Measurements from ENCODE around the gene FBXO24. TPM values are rescaled to one million over a fixed set of nuclear protein-coding genes. Genes with fewer than 3 reads are reported as not detected.

The FBXO24 gene
- total and polyA plus RNA-seq, 10 of the 15 experiments (the other 5 are each of a cell fraction or from before 2014, with no cell fraction given) = 0.11 to 0.96 (median 0.27) TPM; not detected in 4

DNA sequence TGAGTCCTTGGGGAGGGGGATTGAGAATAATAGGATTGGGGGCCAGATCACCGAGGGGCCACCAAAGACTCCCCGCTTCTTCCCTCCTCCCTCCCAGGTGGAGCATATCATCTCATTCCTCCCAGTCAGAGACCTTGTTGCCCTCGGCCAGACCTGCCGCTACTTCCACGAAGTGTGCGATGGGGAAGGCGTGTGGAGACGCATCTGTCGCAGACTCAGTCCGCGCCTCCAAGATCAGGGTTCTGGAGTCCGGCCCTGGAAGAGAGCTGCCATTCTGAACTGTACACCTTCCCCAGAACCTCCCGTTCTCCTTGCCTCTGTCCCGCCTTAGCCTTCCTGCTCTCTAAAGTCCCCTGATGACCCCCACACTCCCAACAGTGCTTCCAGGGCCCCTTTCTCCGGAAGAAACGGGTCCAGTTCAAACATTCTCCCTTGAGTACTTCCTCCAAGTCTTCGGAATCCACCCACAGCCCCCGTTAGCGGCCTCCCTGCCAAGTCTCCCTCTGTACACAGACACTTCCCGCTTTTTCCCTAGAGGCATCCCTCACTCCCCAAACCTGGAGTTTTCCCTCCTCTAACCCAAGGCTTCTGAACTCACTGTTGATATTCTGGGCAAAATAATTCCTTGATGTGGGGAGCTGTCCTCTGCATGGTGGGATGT is 4.1 kb downstream of the FBXO24 start:
- 46% methylated on average over 20 of the region's 20 CpGs for WGBS (ENCODE audit: insufficient coverage, insufficient replicate concordance, low lambda C conversion rate, missing lambda C conversion rate)
- Histone ChIP-seq H3K79me2 (ENCODE audit: control insufficient read depth, insufficient read depth, low read length) (peaks cover 7% of the 10 kb centered on the region), H3K4me3 (no peak overlapping the region), H4K20me1 (ENCODE audit: control insufficient read depth, insufficient read depth) (no peaks in the 10 kb centered on the region), H2AFZ (ENCODE audit: control insufficient read depth, low read depth, low read length) (no peak overlapping the region), H3K36me3 (ENCODE audit: control insufficient read depth in 2 of 2, insufficient read depth in 2 of 2, low read length in 1 of 2) (no peaks in the 10 kb centered on the region), H3K4me1 (ENCODE audit: control insufficient read depth, insufficient read depth, low read length) (peaks cover 4% of the 10 kb centered on the region), H3K27ac (ENCODE audit: control insufficient read depth, insufficient read depth) (no peak overlapping the region), H3K27me3 (replicated peaks in 1 of 2; ENCODE audit: control insufficient read depth in 2 of 2, insufficient read depth in 2 of 2, low read length in 1 of 2) (no peaks in the 10 kb centered on the region), H3K9me3 (replicated peaks; ENCODE audit: control insufficient read depth, insufficient read depth, low read length) (no peaks in the 10 kb centered on the region), H3K4me2 (ENCODE audit: control insufficient read depth, insufficient read depth) (no peak overlapping the region), H3K9ac (ENCODE audit: control insufficient read depth, insufficient read depth, low read length) (no peak overlapping the region)
- CTCF ChIA-PET = interaction anchor here (0.5 to 11.6 kb wide), 5 partner anchors 22 to 187 kb away, joined by 3 to 190 read pairs (median 21); partner anchors contain the start of genes MOSPD3 and POP7
- intact Hi-C loops (cut with micrococcal nuclease; ENCODE audit: unreplicated experiment) = no loop called here
- in situ Hi-C loops (cut with MboI) = no loop called here
- RAD21 ChIA-PET (ENCODE audit: unreplicated experiment) = no interaction called here
- BruUV-seq (replicated peaks) = no TSS peak
- SMC1A ChIA-PET (ENCODE audit: uncharacterized antibody, unreplicated experiment) = interaction anchor here (0.9 to 2.3 kb wide), 2 partner anchors 102 to 122 kb away, joined by 3 to 11 read pairs; no protein-coding TSS in a partner anchor
- no peak for DNase-seq (ENCODE audit: low read depth, low spot score)
- no peak for ATAC-seq
- FAIRE-seq = no peak
- POLR2A ChIA-PET = no interaction called here
- no peak for TF ChIP-seq RELA (IDR thresholded peaks at IDR 0.05; ENCODE audit: borderline replicate concordance, partially characterized antibody)
- no peak for TF ChIP-seq FOS (IDR thresholded peaks at IDR 0.05; ENCODE audit: borderline replicate concordance, extremely low read depth, insufficient read length)
- no peak for TF ChIP-seq JUND (IDR thresholded peaks at IDR 0.05; ENCODE audit: low read depth, low read length)
- no peak for TF ChIP-seq NR2F1 (conservative IDR thresholded peaks at IDR 0.05)
- no peak for TF ChIP-seq BMI1 (IDR thresholded peaks at IDR 0.05; ENCODE audit: borderline replicate concordance)
- TF ChIP-seq NBN (IDR thresholded peaks at IDR 0.05) = no peak
- no peak for TF ChIP-seq ETV6 (conservative IDR thresholded peaks at IDR 0.05 in 1 of 2, IDR thresholded peaks at IDR 0.05 in 1 of 2; ENCODE audit: borderline replicate concordance in 1 of 2, low read depth in 1 of 2)
- no peak for TF ChIP-seq ZNF622 (IDR thresholded peaks at IDR 0.05)
- TF ChIP-seq, protein P1, sequence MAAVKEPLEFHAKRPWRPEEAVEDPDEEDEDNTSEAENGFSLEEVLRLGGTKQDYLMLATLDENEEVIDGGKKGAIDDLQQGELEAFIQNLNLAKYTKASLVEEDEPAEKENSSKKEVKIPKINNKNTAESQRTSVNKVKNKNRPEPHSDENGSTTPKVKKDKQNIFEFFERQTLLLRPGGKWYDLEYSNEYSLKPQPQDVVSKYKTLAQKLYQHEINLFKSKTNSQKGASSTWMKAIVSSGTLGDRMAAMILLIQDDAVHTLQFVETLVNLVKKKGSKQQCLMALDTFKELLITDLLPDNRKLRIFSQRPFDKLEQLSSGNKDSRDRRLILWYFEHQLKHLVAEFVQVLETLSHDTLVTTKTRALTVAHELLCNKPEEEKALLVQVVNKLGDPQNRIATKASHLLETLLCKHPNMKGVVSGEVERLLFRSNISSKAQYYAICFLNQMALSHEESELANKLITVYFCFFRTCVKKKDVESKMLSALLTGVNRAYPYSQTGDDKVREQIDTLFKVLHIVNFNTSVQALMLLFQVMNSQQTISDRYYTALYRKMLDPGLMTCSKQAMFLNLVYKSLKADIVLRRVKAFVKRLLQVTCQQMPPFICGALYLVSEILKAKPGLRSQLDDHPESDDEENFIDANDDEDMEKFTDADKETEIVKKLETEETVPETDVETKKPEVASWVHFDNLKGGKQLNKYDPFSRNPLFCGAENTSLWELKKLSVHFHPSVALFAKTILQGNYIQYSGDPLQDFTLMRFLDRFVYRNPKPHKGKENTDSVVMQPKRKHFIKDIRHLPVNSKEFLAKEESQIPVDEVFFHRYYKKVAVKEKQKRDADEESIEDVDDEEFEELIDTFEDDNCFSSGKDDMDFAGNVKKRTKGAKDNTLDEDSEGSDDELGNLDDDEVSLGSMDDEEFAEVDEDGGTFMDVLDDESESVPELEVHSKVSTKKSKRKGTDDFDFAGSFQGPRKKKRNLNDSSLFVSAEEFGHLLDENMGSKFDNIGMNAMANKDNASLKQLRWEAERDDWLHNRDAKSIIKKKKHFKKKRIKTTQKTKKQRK (IDR thresholded peaks at IDR 0.05; ENCODE audit: low read depth, low read length) = no peak
- no peak for TF ChIP-seq RAD21 (IDR thresholded peaks at IDR 0.05; ENCODE audit: insufficient read depth, low read depth, low read length)
- TF ChIP-seq NFYB (IDR thresholded peaks at IDR 0.05; ENCODE audit: insufficient read depth, low read depth, low read length) = no peak
- TF ChIP-seq SIX5 (IDR thresholded peaks at IDR 0.05; ENCODE audit: low read depth, low read length, severe bottlenecking) = no peak
- TF ChIP-seq, protein P2, sequence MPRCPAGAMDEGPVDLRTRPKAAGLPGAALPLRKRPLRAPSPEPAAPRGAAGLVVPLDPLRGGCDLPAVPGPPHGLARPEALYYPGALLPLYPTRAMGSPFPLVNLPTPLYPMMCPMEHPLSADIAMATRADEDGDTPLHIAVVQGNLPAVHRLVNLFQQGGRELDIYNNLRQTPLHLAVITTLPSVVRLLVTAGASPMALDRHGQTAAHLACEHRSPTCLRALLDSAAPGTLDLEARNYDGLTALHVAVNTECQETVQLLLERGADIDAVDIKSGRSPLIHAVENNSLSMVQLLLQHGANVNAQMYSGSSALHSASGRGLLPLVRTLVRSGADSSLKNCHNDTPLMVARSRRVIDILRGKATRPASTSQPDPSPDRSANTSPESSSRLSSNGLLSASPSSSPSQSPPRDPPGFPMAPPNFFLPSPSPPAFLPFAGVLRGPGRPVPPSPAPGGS (IDR thresholded peaks at IDR 0.05; ENCODE audit: borderline replicate concordance, insufficient read depth, low read depth, low read length, poor library complexity, severe bottlenecking) = no peak
- TF ChIP-seq, protein P3, sequence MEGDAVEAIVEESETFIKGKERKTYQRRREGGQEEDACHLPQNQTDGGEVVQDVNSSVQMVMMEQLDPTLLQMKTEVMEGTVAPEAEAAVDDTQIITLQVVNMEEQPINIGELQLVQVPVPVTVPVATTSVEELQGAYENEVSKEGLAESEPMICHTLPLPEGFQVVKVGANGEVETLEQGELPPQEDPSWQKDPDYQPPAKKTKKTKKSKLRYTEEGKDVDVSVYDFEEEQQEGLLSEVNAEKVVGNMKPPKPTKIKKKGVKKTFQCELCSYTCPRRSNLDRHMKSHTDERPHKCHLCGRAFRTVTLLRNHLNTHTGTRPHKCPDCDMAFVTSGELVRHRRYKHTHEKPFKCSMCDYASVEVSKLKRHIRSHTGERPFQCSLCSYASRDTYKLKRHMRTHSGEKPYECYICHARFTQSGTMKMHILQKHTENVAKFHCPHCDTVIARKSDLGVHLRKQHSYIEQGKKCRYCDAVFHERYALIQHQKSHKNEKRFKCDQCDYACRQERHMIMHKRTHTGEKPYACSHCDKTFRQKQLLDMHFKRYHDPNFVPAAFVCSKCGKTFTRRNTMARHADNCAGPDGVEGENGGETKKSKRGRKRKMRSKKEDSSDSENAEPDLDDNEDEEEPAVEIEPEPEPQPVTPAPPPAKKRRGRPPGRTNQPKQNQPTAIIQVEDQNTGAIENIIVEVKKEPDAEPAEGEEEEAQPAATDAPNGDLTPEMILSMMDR (IDR thresholded peaks at IDR 0.05 in 2 of 3, conservative IDR thresholded peaks at IDR 0.05 in 1 of 3; ENCODE audit: control insufficient read depth in 2 of 3, extremely low read depth in 1 of 3, insufficient read depth in 1 of 3, low read depth in 3 of 3, low read length in 3 of 3) = no peak

Data from GM12878 (cell line).